ENCODE results near the gene CLCNKA.
"Not testable (repeated sequence)": the region's sequence is repeated elsewhere in the genome, so short reads cannot be mapped to it uniquely, and the experiment has no call there.

Gene CLCNKA

GRCh38 chr1:16038620-16038912, 16.7 kb downstream of the CLCNKA start:
- no peak for TF ChIP-seq CTCF (IDR thresholded peaks at IDR 0.05; ENCODE audit: insufficient read depth, low read depth, low read length, missing control alignments)
- H3K4me3 ChIP-seq (ENCODE audit: low read depth, low read length): no peak overlapping the region
- DNase-seq (ENCODE audit: low read depth): no peak

- DNase-seq (ENCODE audit: low read depth): not testable (repeated sequence)
These were observed 18.0 kb downstream of the CLCNKA start for GRCh38 chr1:16039871-16040270.

GRCh38 chr1:16041200-16041599, 19.4 kb downstream of the CLCNKA start:
- H3K4me3 ChIP-seq (ENCODE audit: low read depth, low read length): no peak overlapping the region
- no peak for TF ChIP-seq CTCF (IDR thresholded peaks at IDR 0.05; ENCODE audit: insufficient read depth, low read depth, low read length, missing control alignments)
- no peak for DNase-seq (ENCODE audit: low read depth)

More at GRCh38 chr1:16039871-16040270, 18.0 kb downstream of the CLCNKA start:
- not testable (repeated sequence) for H3K4me3 ChIP-seq (ENCODE audit: low read depth, low read length)

- no peak for DNase-seq (ENCODE audit: low read depth)
- H3K4me3 ChIP-seq (ENCODE audit: low read depth, low read length): no peak overlapping the region
- no peak for TF ChIP-seq CTCF (IDR thresholded peaks at IDR 0.05; ENCODE audit: insufficient read depth, low read depth, low read length, missing control alignments)
These were observed 20.3 kb downstream of the CLCNKA start for GRCh38 chr1:16042096-16042495.

GRCh38 chr1:16042654-16043053, 20.8 kb downstream of the CLCNKA start:
- not testable (repeated sequence) for DNase-seq (ENCODE audit: low read depth); H3K4me3 ChIP-seq (ENCODE audit: low read depth, low read length)

- no peak for DNase-seq (ENCODE audit: low read depth)
- H3K4me3 ChIP-seq (ENCODE audit: low read depth, low read length): no peak within 1 kb of the TSS
- no peak for TF ChIP-seq CTCF (IDR thresholded peaks at IDR 0.05; ENCODE audit: insufficient read depth, low read depth, low read length, missing control alignments)
These were observed 21.7 kb downstream of the CLCNKA start, which contains the start of gene CLCNKB for GRCh38 chr1:16043521-16043920. TSS of gene CLCNKB (plus strand) at chr1:16043782. CDS start at chr1:16044493, 711 bp downstream.

- H3K4me3 ChIP-seq (ENCODE audit: low read depth, low read length): no peak overlapping the region
- TF ChIP-seq CTCF (IDR thresholded peaks at IDR 0.05; ENCODE audit: insufficient read depth, low read depth, low read length, missing control alignments): no peak
- no peak for DNase-seq (ENCODE audit: low read depth)
These were observed 22.1 kb downstream of the CLCNKA start for GRCh38 chr1:16043950-16044349.

- no peak for TF ChIP-seq CTCF (IDR thresholded peaks at IDR 0.05; ENCODE audit: insufficient read depth, low read depth, low read length, missing control alignments)
- no peak overlapping the region for H3K4me3 ChIP-seq (ENCODE audit: low read depth, low read length)
- DNase-seq (ENCODE audit: low read depth): no peak
These were observed 25.0 kb downstream of the CLCNKA start for GRCh38 chr1:16046842-16047241.
